ENCODE measurements around the gene PODXL.
A peak's percentile ranks its signal among the peaks of the same experiment; 100 is the strongest.

DNA sequence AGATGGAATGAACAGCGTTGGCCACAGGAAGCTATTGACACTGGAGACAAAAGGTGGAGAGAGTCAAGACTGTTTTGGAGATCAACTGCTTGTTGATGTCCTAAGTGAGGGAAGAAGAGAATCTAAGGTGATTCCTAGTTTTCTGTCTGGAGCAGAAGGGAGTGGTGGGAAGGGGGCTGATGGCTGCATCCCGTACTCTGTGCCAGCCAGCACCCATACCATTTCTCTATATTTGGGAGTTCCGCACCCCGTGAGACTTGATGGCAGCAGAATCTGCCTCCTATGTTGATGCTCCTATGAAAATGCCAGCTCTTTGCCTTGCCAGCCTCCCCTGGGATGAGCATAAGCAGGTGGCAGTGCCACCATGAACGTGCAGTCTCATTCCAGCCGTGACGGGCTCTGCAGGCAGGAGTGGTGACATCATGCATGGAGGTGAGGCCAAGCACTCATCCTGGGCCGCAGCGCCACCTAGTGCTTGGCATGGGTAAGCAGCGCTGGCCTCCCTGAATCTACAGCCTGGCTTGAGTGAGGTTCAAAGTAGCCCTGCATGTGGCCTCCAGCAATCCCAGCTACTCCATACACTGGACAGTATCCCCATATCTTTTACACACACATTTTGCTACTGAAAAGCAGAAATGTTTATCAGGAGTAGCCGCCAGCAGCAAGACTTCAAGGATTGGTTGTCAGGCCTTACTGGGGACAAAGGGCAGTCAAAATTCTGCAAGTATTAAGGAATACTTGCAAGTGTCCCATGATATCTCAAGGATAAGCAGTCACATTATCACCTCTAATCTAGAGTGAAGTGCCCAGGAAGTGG lies 43.0 kb downstream of the PODXL start:
- peak; percentile 60 for TF ChIP-seq POLR2AphosphoS5 (IDR thresholded peaks at IDR 0.05)
- TF ChIP-seq, protein P1, sequence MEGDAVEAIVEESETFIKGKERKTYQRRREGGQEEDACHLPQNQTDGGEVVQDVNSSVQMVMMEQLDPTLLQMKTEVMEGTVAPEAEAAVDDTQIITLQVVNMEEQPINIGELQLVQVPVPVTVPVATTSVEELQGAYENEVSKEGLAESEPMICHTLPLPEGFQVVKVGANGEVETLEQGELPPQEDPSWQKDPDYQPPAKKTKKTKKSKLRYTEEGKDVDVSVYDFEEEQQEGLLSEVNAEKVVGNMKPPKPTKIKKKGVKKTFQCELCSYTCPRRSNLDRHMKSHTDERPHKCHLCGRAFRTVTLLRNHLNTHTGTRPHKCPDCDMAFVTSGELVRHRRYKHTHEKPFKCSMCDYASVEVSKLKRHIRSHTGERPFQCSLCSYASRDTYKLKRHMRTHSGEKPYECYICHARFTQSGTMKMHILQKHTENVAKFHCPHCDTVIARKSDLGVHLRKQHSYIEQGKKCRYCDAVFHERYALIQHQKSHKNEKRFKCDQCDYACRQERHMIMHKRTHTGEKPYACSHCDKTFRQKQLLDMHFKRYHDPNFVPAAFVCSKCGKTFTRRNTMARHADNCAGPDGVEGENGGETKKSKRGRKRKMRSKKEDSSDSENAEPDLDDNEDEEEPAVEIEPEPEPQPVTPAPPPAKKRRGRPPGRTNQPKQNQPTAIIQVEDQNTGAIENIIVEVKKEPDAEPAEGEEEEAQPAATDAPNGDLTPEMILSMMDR (IDR thresholded peaks at IDR 0.05) = peak; percentile 79 to 95 (median 88)
- TF ChIP-seq EP300 (IDR thresholded peaks at IDR 0.05) = no peak

Data from gastroesophageal sphincter (tissue), 3 donors.